ENCODE data around the gene GABARAP.

DNA sequence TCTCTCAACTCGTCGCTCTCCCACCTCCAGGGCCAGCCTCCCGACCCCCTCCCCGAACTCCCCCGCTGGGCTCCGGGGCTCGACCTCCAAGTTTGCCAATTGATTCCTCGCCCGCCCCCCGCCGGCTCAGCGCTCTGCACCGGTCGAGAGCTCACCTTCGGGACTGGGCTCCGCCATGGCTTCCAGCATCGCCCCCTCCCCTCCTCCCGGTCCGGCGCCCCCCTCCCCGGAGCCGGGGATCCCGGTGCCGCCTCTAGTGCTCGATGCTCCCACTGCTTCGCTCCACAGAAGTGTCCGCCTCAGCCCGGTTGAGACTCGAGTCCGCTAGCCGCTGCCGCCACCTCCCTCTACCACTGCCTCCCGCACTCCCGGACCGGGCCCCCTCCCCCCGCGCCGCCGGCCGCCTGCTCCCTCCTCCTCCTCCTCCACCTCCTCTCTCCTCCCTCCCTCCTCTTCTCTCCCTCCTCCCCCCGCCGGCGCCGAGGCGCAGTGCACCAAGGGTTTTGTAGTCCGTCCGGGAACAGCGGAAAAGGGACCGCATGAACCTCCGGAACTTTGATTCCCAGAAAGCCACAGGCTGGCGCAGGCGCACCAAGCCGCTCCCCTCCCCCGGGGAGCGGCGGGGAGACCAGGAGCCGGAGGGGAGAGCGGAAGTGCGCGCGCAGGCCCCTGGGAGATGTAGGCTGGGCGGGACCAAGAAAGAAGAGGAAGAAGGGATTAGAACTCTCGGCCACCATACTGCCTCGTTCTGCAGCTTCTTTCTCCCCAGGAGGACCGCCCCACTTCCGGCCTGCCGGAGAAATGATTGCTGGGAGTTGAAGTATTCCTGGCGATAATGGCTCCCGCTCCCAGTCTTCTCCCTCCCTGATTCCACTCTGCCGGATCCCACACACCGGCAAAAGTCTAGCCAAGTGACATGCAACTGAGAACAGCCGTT lies 2.9 kb downstream of the GABARAP start, which contains the start of gene PHF23:
- TF ChIP-seq, protein P1, sequence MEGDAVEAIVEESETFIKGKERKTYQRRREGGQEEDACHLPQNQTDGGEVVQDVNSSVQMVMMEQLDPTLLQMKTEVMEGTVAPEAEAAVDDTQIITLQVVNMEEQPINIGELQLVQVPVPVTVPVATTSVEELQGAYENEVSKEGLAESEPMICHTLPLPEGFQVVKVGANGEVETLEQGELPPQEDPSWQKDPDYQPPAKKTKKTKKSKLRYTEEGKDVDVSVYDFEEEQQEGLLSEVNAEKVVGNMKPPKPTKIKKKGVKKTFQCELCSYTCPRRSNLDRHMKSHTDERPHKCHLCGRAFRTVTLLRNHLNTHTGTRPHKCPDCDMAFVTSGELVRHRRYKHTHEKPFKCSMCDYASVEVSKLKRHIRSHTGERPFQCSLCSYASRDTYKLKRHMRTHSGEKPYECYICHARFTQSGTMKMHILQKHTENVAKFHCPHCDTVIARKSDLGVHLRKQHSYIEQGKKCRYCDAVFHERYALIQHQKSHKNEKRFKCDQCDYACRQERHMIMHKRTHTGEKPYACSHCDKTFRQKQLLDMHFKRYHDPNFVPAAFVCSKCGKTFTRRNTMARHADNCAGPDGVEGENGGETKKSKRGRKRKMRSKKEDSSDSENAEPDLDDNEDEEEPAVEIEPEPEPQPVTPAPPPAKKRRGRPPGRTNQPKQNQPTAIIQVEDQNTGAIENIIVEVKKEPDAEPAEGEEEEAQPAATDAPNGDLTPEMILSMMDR (IDR thresholded peaks at IDR 0.05), result peak; percentile 9 to 59 (median 46)
- TF ChIP-seq POLR2A (IDR thresholded peaks at IDR 0.05), result peak in 3 of 4 donors; percentile 59 to 87 (median 60)
